K562 (cell line): ENCODE measurements around the gene NSMCE1. TPM values are rescaled to one million over a fixed set of nuclear protein-coding genes. Genes with fewer than 3 reads are reported as not detected.

Source experiments
- BHLHE40 ChIP-seq: IDR thresholded peaks from 2 replicates; pipeline ENCODE4 v1.6.1; 2011; ENCODE audit warnings: low read length, improper control_type of control experiment
- CEBPG ChIP-seq, 3 experiments: fragments of 200-800 bp in 1 of 3; sonication (Bioruptor generic) in 1 of 3; sonication (generic) in 1 of 3; formaldehyde crosslinking in 1 of 3; IDR thresholded peaks in 2 of 3; conservative IDR thresholded peaks in 1 of 3; 2 replicates each; pipeline versions ENCODE4 v1.6.1 to v1.8.0; 2016 to 2022; ENCODE audit warnings: missing compliant biosample characterization in 2 of 3, missing genetic modification characterization in 2 of 3, mild to moderate bottlenecking in 1 of 3, missing genetic modification reagents in 1 of 3
- CTBP1 ChIP-seq: fragments of 450-650 bp; IDR thresholded peaks from 2 replicates; pipeline ENCODE4 v1.6.1; 2016; ENCODE audit warnings: borderline replicate concordance
- DPF2 ChIP-seq: fragments of 450-650 bp; IDR thresholded peaks from 2 replicates; pipeline ENCODE4 v1.6.1; 2016
- EHMT2 ChIP-seq: fragments of 450-650 bp; IDR thresholded peaks from 2 replicates; pipeline ENCODE4 v1.6.1; 2018; ENCODE audit warnings: antibody characterized with exemption
- EP400 ChIP-seq: fragments of 450-650 bp; IDR thresholded peaks from 2 replicates; pipeline ENCODE4 v1.6.1; 2017; ENCODE audit warnings: antibody characterized with exemption, mild to moderate bottlenecking, moderate library complexity
- FOSL1 ChIP-seq: fragments of 200-800 bp; sonication (Bioruptor generic); conservative IDR thresholded peaks from 2 replicates; pipeline ENCODE4 v1.6.1; 2016; ENCODE audit warnings: missing genetic modification characterization, missing compliant biosample characterization
- GABPB1 ChIP-seq: sonication (generic); formaldehyde crosslinking; IDR thresholded peaks from 2 replicates; pipeline ENCODE4 v1.8.0; 2022; ENCODE audit warnings: mild to moderate bottlenecking, missing genetic modification reagents
- HCFC1 ChIP-seq: IDR thresholded peaks from 2 replicates; pipeline ENCODE4 v1.6.1; 2012; ENCODE audit warnings: low read depth, low read length, improper control_type of control experiment
- ILK ChIP-seq: fragments of 450-650 bp; IDR thresholded peaks from 2 replicates; pipeline ENCODE4 v1.6.1; 2016; ENCODE audit warnings: missing genetic modification characterization, low read depth, mild to moderate bottlenecking, missing compliant biosample characterization, moderate library complexity, borderline replicate concordance
- KHSRP ChIP-seq: fragments of 450-650 bp; IDR thresholded peaks from 2 replicates; pipeline ENCODE4 v1.6.1; 2017
- OTX1 ChIP-seq: fragments of 450-650 bp; formaldehyde crosslinking; IDR thresholded peaks from 2 replicates; pipeline ENCODE4 v1.4.0; 2022; ENCODE audit warnings: mild to moderate bottlenecking
- RBBP5 ChIP-seq: fragments of 200-600 bp; sonication (generic); IDR thresholded peaks from 2 replicates; pipeline ENCODE4 v1.6.1; 2012; ENCODE audit warnings: borderline replicate concordance, mild to moderate bottlenecking, low read length, control low read depth, inconsistent platforms; ENCODE audit not compliant: insufficient read depth, poor library complexity, severe bottlenecking
- RBM25 ChIP-seq: fragments of 200-400 bp; formaldehyde crosslinking; IDR thresholded peaks from 2 replicates; pipeline ENCODE4 v1.6.1; 2018; ENCODE audit warnings: low read length, low read depth, moderate library complexity; ENCODE audit not compliant: severe bottlenecking
- SLC30A9 ChIP-seq: fragments of 250-450 bp; sonication (Bioruptor Pico); IDR thresholded peaks from 2 replicates; pipeline ENCODE4 v1.8.0; 2022; ENCODE audit warnings: mild to moderate bottlenecking, moderate library complexity
- SMARCE1 ChIP-seq: fragments of 450-650 bp; IDR thresholded peaks from 2 replicates; pipeline ENCODE4 v1.7.1; 2016; ENCODE audit warnings: mild to moderate bottlenecking
- SMC3 ChIP-seq: conservative IDR thresholded peaks from 2 replicates; pipeline ENCODE4 v1.6.1; 2011; ENCODE audit warnings: low read depth, low read length, improper control_type of control experiment; ENCODE audit not compliant: insufficient read depth
- TGIF2 ChIP-seq: sonication (generic); formaldehyde crosslinking; IDR thresholded peaks from 2 replicates; pipeline ENCODE4 v1.8.1; 2022; ENCODE audit warnings: mild to moderate bottlenecking, missing genetic modification reagents, moderate library complexity
- TRIM24 ChIP-seq, 2 experiments: fragments of 450-650 bp; IDR thresholded peaks; 2 replicates each; pipeline ENCODE4 v1.6.1; 2016
- XRCC4 ChIP-seq: IDR thresholded peaks from one replicate; pipeline ENCODE4 v1.6.1; 2011; ENCODE audit not compliant: insufficient read depth, insufficient read length; ENCODE audit errors: extremely low read depth
- ZBED1 ChIP-seq: IDR thresholded peaks from 2 replicates; pipeline ENCODE4 v1.6.1; 2014
- ZEB2 ChIP-seq: fragments of 450-650 bp; IDR thresholded peaks from 2 replicates; pipeline ENCODE4 v1.6.1; 2016
- ZFP1 ChIP-seq: fragments of 450-650 bp; formaldehyde crosslinking; IDR thresholded peaks from 2 replicates; pipeline ENCODE4 v1.4.0; 2020; ENCODE audit warnings: mild to moderate bottlenecking, mixed read lengths
- ZNF444 ChIP-seq: fragments of 250-450 bp; sonication (Bioruptor Pico); IDR thresholded peaks from 2 replicates; pipeline ENCODE4 v1.4.0; 2020; ENCODE audit warnings: mild to moderate bottlenecking, moderate library complexity
- polyA plus RNA-seq, 8 experiments: library from polyadenylated mRNA; depleted of rRNA in 4 of 8; stranded (reverse) in 5 of 8; unstranded in 3 of 8; fragments of >200 nt; fragmentation: Nextera tagmentation in 2 of 8; fragmentation: Illumina TruSeq in 1 of 8; extraction: Ambion mirVana in 2 of 8; extraction: Trizol in 1 of 8; gene quantifications; 2 replicates each; pipeline versions ENCODE4 v1.2.1 to v1.2.3, GENCODE V29; 2011 to 2014; ENCODE audit warnings: inconsistent platforms in 1 of 8, missing spikeins in 1 of 8
- total RNA-seq, 7 experiments: library from RNA; depleted of rRNA in 6 of 7; stranded (reverse); fragments of >200 nt in 6 of 7; fragmentation: Illumina TruSeq in 2 of 7; extraction: Trizol in 2 of 7; gene quantifications; 2 replicates each; pipeline versions ENCODE4 v1.2.1 to v1.2.3, GENCODE V29; 2011 to 2021; ENCODE audit warnings: low replicate concordance in 1 of 7
- TF ChIP-seq, protein P1 (sequence below): fragments of 450-650 bp; conservative IDR thresholded peaks from 2 replicates; pipeline ENCODE4 v1.6.1; 2016; ENCODE audit warnings: missing genetic modification characterization, low read depth, mild to moderate bottlenecking, control low read depth, missing compliant biosample characterization
- TF ChIP-seq, protein P2 (sequence below): sonication (generic); formaldehyde crosslinking; IDR thresholded peaks from 2 replicates; pipeline ENCODE4 v1.8.1; 2023; ENCODE audit warnings: mild to moderate bottlenecking, missing genetic modification reagents
- TF ChIP-seq, protein P3 (sequence below): sonication (generic); formaldehyde crosslinking; IDR thresholded peaks from 2 replicates; pipeline ENCODE4 v1.8.0; 2022; ENCODE audit warnings: mild to moderate bottlenecking, low read depth, missing genetic modification reagents

The NSMCE1 gene
- total and polyA plus RNA-seq, 9 of the 15 experiments (the other 6 are each of a cell fraction or from before 2014, with no cell fraction given) = 52.1 to 163 (median 61.5) TPM

- TF ChIP-seq HCFC1 (no peak), ZBED1 (no peak), ILK (no peak), ZFP1 (CRISPR knock-in tag) (no peak), XRCC4 (no peak), BHLHE40 (no peak), DPF2 (no peak), CTBP1 (no peak), OTX1 (CRISPR knock-in tag) (no peak), CEBPG (CRISPR knock-in tag; IDR thresholded peaks at IDR 0.05) (no peak; the same call in 1 of the 2 replicates), CEBPG (tag; conservative IDR thresholded peaks at IDR 0.05 in 1 of 2, IDR thresholded peaks at IDR 0.05 in 1 of 2) (peak in 1 of 2 experiments; percentile 58; a peak in 2 of 4 replicates), FOSL1 (tag) (peak; percentile 76), SMC3 (no peak), TGIF2 (CRISPR knock-in tag) (no peak), SLC30A9 (CRISPR knock-in tag) (no peak), SMARCE1 (0 out of 2 replicates have a peak, but pooled peaks have one; percentile 19), RBBP5 (no peak), RBM25 (no peak), TRIM24 (IDR thresholded peaks at IDR 0.05) (0 out of 4 replicates have a peak, but pooled peaks of 1 of the 2 experiments have one; percentile 13), ZNF444 (no peak), ZEB2 (peak; percentile 81), EP400 (no peak), GABPB1 (CRISPR knock-in tag) (no peak), EHMT2 (no peak), KHSRP (no peak)
- TF ChIP-seq, protein P1, sequence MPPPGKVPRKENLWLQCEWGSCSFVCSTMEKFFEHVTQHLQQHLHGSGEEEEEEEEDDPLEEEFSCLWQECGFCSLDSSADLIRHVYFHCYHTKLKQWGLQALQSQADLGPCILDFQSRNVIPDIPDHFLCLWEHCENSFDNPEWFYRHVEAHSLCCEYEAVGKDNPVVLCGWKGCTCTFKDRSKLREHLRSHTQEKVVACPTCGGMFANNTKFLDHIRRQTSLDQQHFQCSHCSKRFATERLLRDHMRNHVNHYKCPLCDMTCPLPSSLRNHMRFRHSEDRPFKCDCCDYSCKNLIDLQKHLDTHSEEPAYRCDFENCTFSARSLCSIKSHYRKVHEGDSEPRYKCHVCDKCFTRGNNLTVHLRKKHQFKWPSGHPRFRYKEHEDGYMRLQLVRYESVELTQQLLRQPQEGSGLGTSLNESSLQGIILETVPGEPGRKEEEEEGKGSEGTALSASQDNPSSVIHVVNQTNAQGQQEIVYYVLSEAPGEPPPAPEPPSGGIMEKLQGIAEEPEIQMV (tag) = no peak
- TF ChIP-seq, protein P2, sequence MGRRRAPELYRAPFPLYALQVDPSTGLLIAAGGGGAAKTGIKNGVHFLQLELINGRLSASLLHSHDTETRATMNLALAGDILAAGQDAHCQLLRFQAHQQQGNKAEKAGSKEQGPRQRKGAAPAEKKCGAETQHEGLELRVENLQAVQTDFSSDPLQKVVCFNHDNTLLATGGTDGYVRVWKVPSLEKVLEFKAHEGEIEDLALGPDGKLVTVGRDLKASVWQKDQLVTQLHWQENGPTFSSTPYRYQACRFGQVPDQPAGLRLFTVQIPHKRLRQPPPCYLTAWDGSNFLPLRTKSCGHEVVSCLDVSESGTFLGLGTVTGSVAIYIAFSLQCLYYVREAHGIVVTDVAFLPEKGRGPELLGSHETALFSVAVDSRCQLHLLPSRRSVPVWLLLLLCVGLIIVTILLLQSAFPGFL = no peak
- TF ChIP-seq, protein P3, sequence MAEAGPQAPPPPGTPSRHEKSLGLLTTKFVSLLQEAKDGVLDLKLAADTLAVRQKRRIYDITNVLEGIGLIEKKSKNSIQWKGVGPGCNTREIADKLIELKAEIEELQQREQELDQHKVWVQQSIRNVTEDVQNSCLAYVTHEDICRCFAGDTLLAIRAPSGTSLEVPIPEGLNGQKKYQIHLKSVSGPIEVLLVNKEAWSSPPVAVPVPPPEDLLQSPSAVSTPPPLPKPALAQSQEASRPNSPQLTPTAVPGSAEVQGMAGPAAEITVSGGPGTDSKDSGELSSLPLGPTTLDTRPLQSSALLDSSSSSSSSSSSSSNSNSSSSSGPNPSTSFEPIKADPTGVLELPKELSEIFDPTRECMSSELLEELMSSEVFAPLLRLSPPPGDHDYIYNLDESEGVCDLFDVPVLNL = no peak
Measured at GRCh38 chr16:27264151-27264550, 4.4 kb downstream of the NSMCE1 start (continued).
